ENCODE data around the gene SUGCT.
"Not testable (repeated sequence)": the region's sequence is repeated elsewhere in the genome, so short reads cannot be mapped to it uniquely, and the experiment has no call there.

Gene SUGCT

DNA sequence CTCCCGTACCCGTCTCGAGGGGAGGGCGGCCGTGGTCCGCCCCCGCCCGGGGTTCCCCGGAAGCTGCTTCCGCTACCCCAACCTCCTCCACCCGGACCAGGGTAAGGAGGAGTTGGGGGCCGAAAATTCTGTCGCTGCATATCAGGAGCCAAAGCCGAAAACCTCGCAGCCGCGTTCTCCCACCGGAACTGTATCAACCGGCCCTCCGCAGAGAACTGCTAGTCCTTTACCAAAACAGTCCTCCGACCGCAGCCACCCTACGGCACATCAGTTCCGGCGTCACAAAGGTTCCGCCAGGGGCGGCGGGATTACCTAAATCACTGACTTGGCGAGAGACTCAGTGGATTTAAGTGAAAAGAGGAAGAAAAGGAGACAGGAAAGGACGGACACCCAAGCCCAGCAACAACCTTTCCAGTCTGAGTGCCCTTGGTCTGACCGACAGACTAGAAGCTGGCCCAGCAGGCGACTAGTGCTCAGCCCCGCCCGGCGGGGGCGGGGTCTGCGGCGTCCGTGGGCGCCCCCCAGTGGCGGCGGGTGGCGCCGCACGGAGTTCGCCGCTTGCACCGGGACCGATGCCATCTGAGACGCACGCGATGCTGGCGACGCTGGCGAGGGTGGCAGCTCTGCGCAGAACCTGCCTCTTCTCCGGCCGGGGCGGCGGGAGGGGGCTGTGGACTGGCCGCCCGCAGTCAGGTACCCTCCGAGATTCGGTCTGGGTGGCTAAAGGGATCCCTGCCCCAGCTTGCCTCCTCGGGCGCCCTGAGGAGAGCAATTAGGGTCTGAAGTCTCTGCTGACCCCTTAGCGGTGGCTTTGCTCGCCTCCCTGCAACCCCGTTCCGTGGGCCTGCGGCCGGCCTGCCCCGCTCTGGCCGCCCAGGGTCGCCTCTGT is at the start of gene SUGCT, which contains the start of gene MPLKIP:
SUGCT (plus strand) TSS at position 578 of the 889 bp plus-strand sequence.
MPLKIP (minus strand) TSS at position 195 of the 889 bp plus-strand sequence; CDS start at position 140, 55 bp downstream.
- DNase-seq (ENCODE audit: low read depth): peak; percentile 49

DNA sequence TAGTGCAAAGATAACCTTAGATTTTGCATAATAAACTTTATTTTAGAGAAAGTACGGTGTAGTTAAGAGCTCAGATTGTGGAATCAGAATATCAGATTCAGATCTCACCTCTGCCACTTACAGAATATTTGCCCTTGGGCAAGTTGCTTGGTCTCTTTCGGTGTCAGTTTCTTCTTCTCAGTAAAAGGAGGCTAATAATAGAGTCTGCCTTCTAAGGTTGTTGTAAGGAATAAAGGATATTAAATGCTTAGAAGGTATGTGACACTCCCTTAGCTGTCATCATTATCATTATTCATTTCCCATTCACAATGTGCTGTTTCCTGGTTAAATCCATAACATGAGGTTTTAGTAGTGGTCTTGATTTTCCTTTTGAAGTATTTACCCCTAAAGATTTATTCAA is 42.6 kb upstream of the SUGCT start:
- DNase-seq (ENCODE audit: low read depth): no peak

DNA sequence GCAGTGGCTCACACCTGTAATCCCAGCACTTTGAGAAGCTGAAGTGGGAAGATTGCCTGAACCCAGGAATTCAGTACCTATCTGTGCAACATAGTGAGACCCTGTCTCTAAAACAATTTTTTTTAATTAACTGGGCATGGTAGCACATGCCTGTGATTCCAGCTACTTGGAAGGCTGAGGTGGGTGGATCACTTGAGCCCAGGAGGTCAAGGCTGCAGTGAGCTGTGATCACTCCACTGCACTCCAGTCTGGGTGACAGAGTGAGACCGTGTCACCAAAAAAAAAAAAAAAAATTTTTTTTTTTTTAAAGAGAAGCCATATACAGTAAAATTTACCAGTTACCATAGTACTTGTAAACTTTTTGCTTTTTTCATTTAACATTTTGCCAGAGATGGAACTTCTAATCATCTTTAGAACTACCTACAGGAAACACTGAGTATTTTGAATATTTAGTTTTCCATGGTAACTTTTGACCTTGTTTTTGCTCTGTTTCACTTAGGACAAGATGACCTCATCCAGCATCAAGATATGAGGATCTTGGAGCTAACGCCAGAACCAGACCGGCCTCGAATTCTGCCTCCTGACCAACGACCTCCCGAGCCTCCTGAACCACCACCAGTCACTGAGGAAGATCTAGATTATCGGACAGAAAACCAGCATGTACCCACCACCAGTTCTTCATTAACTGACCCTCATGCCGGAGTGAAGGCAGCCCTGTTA is 41.0 kb upstream of the SUGCT start:
- no peak for DNase-seq (ENCODE audit: low read depth)

DNA sequence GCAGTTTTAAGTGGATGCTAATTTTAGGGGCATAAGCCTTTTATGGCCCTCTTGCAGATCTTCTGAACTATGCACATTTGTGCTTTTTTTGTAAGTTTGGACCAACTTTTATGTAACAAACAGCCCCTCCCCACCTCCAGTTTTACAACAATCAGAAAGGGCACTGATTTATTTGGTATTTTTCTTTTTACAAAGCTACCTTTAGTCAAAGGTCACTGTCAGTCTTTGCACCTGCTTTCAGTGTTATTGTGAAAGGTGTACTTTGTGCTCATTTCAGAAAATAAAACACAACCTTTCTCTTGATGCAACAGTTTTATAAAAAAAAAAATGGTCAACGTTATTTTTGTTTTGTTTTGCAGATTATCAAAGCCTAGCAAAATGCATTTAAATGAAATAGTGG is 39.6 kb upstream of the SUGCT start:
- DNase-seq (ENCODE audit: low read depth): no peak

DNA sequence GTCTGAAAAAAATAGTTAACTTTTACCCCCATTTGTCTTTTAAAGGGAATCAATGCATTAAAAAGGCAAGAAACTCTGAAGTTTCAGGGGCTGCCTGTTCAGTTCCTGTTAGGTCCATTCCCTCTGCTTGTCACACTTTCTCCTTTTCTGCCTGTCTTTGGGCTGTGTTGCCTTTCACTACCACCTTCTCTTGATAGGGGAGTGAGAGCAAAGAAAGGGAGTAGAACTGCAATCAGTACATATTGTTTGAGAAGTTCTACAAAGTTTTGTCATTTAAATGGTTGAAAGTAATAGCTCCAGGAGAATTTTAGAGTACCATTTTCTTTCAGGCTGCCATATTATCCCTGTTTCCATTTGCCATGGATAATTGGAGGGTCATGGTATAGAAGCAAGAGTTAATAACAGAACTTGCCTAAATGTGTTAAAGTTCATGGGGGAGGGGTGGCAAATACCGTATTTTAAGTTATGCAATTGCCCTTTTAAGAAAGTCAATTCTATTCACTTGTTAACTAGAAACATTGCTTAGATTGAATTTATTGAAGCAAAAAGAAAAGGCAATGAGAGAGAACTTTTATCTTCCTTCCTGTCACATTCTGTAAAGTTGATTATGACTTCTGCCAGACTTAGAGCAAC is 39.0 kb upstream of the SUGCT start:
- no peak for DNase-seq (ENCODE audit: low read depth)

DNA sequence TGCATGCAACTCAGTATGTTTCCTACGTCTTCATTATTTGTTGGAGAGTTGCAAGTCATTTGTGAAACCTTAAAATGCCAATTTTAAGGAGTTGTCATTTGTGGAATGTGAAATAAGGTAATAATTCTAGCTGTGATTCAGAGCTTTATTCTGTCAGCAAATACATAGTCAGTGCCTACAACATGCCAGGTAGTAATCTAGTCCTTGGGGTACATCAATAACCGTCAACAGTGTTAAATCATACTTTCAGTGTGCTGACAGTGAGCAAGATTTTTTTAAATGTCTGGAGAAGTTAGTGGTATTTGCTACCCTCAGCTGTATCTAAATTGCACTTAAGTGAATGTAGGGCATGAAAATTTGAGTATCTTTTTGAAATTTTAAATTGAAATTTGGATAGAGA is 37.1 kb upstream of the SUGCT start:
- DNase-seq (ENCODE audit: low read depth): no peak

DNA sequence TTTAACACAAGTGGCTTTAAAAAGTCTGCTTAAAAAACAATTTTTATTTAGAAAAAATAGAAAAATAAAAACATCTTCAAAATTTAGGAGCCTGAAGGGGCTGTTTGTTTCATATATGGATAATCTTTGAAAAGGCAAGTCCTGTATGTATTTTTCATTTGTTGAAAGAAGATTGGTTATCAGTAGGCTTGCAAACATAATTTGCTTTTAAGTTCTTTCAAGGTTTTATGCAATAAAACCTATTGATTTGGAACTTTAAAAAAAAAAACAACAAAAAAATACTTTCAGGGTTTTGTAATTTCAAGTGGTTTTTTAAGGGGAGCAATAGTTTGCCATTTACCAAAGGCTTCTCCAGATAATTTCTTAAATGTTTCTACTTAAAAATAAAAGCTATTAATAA is 36.0 kb upstream of the SUGCT start:
- DNase-seq (ENCODE audit: low read depth): no peak

DNA sequence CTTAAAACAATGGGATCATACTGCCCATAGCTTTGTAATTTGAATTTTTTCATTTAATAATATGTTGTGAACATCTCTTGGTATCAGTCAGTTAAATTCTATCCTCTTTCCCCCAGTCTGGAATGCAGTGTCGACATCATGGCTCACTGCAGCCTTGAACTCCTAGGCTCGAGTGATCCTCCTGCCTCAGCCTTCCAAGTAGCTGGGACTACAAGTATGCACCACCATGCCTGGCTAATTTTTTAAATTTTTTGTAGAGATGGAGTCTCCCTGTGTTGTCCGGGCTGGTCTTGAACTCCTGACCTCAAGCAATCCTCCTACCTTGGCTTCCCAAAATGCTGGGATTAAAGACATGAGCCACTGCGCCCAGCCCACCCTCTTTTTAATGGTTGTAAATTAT is 35.0 kb upstream of the SUGCT start:
- DNase-seq (ENCODE audit: low read depth): no peak

DNA sequence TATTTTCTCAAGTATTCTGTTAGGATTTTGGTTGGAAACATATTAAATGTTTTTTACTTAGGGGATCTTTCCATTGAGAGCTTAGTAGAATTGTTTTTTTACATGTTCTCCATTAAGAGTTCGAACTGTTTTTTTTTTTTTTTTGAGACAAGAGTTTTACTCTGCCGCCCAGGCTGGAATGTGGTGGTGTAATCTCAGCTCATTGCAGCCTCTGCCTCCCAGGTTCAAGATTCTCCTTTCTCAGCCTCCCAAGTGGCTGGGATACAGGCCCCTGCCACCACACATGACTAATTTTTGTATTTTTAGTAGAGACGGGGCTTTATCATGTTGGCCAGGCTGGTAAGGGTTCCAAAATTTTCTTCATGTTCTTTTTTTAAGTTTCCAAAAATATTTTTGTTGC is 33.6 kb upstream of the SUGCT start:
- no peak for DNase-seq (ENCODE audit: low read depth)

DNA sequence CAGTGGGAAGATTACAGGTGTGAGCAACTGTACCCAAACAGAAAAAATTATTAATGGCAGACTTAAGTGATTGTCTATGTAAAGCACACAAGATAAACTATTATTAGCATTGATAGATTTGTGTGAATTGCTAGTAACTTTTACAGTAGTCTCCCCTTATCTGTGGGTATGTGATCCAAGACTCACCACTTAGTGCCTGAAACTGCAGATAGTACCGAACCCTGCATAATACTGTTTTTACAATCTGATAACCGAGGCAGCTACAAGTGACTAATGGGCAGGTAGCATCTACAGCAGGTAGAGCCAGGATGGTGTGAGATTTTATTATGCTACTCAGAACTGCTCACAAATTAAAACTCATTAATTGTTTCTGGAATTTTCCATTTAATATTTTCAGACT is 31.9 kb upstream of the SUGCT start:
- DNase-seq (ENCODE audit: low read depth): no peak

DNA sequence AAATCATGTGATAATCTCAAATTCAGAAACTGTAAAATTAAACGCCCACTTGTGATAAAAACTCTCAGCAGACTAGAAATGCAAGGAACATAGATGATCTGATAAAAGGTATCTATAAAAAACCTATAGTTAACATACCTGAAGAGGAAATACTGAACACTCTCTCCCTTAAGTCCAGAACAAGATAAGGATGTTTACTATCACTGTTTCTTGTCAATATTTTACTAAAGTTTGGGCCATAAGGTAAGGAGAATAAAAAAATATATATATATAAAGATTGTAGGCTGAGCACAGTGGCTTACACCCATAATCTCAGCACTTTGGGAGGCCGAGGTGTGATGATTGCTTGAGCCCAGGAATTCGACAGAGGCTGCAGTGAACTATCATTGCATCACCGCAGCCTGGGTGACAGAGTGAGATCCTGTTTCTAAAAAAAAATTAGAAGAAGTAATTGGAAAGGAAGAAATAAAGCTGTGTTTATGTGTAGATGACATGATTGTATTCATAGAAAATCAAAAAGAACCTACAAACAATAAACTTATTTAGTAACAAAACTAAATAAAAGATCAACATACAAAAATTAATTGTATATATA is 28.8 kb upstream of the SUGCT start:
- no peak for DNase-seq (ENCODE audit: low read depth)

DNA sequence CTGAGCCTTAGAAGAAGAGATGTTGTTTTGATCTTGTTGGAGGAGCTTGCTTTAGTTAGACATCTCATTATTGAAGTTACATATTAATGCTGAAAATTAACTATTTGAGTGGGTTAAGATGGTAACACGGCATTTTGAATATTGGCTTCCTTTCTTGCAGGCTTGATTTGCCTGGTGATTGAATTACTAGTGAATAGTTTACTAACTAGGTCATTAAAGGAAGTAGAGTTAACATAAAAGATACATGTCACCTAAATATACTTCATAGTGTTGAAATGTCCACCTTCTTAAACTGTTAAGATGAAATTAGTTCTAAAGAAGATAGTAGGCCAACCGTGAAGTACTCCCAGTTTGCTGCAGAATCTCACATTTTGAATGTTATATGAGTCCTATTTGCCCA is 18.9 kb upstream of the SUGCT start:
- DNase-seq (ENCODE audit: low read depth): no peak

DNA sequence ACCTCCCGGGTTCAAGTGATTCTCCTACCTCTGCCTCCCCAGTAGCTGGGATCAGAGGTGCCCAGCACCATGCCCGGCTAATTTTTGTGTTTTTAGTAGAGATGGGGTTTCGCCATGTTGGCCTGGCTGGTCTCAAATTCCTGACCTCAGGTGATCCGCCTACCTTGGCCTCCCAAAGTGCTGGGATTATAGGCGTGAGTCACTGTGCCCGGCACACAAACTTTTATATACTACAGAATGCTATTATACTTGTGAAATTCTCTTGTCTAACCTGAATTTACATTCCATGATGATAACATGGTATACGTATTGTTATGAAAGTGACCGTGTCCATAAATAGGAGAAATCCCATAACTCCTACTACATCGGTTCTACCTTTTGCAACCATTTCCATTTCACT is 17.6 kb upstream of the SUGCT start:
- DNase-seq (ENCODE audit: low read depth): not testable (repeated sequence)

DNA sequence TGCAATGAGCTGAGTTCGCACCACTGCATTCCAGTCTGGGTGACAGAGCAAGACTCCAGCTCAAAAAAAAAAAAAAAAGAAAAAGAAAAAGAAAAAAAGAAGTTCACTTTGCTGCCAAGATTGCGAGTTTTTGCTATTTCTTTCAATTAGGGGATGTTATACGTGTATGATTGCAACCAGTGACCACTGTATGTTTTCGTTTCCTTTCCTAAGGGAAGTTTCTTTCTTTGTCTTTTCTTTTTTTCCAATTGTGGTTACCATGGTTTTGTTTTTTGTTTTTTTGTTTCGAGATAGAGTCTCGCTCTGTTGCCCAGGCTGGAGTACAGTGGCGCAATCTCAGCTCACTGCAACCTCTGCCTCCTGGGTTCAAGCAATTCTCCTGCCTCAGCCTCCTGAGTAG is 16.6 kb upstream of the SUGCT start:
- not testable (repeated sequence) for DNase-seq (ENCODE audit: low read depth)

DNA sequence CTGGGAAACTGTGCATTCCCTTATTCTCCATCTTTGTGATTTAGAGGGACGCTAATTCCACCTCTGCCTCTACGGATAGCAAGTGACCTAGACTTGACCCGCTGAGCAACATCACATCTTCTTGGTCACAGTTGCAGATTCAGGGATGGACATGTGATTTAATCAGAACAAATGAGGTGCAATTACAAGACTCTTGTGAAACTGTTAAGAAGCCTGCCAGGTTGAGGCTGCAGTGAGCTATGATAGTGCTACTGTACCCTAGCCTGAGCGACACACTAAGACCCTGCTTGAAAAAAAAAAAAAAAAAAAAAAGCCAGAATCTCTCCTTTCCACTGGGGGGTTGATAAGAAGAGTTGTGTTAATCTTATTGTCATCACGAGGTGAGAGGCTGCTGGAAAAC is 14.8 kb upstream of the SUGCT start:
- DNase-seq (ENCODE audit: low read depth): no peak

DNA sequence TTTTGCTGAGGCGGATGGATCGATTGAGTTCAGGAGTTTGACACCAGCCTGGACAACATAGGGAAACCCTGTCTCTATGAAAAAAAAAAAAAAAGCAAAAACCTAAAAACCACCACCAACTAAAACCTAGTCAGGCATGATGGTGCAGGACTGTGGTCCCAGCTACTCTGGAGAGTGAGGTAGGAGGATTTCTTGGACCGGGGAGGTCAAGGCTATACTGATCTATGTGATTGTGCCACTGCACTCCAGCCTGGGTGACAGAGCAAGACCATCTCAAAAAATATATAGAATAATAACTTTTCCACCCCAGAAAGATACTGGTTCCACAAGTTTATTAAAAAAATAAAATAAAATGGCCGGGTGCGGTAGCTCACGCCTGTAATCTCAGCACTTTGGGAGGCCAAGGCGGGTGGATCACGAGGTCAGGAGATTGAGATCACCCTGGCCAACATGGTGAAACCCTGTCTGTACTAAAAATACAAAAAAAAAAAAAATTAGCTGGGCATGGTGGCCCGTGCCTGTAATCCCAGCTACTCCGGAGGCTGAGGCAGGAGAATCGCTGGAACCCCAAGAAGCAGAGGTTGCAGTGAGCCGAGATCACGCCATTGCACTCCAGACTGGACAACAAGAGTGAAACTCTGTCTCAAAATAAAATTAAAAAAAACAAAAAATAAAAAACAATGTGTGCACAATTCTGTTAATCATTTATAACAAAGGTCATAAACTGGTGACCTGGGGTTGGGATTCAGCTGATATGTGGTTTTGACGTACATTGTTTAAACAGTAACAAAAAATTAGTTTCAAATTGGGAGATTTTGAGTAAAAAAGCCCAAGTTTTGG is 12.5 kb upstream of the SUGCT start:
- DNase-seq (ENCODE audit: low read depth): not testable (repeated sequence)

DNA sequence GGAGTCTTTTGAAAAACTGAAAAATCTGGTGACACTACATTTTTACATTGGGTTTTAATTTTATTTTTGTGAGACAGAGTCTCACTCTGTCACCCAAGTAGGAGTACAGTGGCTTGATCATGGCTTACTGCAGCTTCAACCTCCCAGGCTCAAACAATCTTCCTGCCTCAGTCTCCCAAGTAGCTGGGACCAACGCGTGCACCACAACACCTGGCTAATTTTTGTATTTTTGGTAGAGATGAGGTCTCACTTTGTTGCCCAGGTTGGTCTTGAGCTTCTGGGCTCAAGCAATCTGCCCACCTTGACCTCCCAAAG is 11.9 kb upstream of the SUGCT start:
- no peak for DNase-seq (ENCODE audit: low read depth)

DNA sequence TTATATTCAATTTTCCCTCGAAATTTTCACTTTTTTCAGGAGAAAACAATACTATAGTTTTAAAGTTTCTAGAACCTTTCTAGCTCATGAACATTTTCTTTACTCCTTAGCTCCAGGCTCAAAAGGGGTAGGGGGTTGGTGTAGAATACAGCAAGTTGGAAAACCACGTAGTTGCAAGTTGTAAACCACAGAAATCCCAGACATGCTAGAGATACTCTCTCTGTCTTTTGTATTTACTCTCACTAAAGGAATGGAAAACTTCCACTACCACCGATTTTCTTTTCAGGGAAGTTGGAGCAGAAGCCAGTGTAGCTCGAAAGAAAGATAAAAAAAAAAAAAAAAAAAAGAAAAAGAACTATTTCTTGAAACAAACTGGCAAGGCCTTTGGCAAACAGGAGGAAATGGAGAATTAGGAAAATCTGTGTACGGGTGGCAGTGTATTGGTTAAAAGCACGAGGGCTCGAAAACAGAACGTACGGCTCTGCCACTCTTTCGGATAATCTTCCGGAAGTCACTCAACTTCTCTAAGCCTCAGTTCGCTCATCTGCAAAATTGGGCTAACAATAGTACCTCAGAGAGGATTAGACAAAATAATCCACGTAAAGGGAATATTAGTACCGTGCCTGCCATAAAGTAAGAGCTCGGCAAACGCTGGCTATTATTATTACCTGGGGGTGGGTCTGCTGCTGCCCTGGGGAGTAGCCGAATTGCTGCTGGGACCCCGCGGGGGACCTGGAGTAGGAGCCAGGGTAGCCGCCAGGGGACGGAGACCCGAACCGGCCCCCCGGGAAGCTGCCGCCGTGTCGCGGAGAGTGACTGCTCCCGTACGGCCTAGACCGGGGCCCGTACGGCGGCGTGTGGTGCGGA is 1.0 kb upstream of the SUGCT start:
- no peak for DNase-seq (ENCODE audit: low read depth)

DNA sequence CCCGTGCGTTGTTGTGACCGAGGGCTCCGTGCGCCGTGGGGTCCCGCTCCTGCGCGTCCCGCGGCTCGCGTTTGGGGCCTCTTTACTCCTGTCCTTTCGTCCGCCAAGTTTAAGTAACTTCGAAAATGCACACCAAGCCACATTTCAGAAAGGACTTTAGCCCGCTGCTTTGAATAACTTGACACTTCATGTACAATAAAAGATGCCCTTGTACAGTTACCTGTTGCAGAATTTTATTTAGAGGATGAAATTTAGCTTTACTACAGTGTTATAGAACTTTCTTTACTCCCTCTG is 459 bp downstream of the SUGCT start:
- DNase-seq (ENCODE audit: low read depth): no peak

DNA sequence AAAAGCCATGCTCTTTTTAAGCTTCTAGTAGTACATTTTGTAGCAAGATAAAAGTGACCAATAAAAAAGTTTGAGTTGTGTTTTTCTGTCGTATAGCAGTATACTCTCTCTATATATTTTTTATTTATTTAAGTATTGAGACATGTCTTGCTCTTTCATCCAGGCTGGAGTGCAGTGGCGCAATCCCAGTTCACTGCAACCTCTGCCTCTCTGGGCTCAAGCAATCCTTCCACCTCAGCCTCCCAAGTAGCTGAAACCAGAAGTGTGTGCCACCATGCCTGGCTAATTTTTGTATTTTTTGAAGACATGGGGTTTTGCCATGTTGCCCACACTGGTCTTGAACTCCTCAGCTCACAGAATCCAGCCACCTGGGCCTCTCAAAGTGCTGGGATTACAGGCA is 2.8 kb downstream of the SUGCT start:
- no peak for DNase-seq (ENCODE audit: low read depth)

DNA sequence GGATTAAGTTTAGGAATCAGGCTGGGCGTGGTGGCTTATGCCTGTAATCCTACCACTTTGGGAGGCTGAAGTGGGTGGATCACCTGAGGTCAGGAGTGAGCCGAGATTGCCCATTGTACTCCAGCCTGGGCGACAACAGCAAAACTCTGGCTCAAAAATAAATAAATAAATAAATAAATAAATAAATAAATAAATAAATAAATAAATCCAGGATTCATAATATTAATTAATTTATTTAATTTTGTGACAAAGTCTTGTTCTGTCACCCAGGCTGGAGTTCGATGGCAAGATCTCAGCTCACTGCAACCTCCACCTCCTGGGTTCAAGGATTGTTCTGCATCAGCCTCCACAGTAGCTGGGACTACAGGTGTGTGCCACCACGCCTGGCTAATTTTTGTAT is 4.2 kb downstream of the SUGCT start:
- DNase-seq (ENCODE audit: low read depth): no peak
